IgD-negative memory B cell (primary cell): ENCODE measurements around the gene CENPF. TPM values are rescaled to one million over a fixed set of nuclear protein-coding genes. Genes with fewer than 3 reads are reported as not detected.
"Not testable (repeated sequence)": the region's sequence is repeated elsewhere in the genome, so short reads cannot be mapped to it uniquely, and the experiment has no call there.

Source experiments
- H3K27ac Mint-ChIP-seq, 3 donors: one replicate each; pipeline ENCODE4 v1.8.0; 2020 to 2022; ENCODE audit warnings: mild to moderate bottlenecking in 3 of 3, mixed read lengths in 3 of 3, moderate library complexity in 1 of 3
- H3K27me3 Mint-ChIP-seq: one replicate; pipeline ENCODE4 v1.8.0; 2021; ENCODE audit warnings: mixed read lengths
- H3K36me3 Mint-ChIP-seq: one replicate; pipeline ENCODE4 v1.8.0; 2020; ENCODE audit warnings: mild to moderate bottlenecking, mixed read lengths
- H3K4me1 Mint-ChIP-seq, 3 donors: one replicate each; pipeline ENCODE4 v1.8.0; 2020 to 2022; ENCODE audit warnings: mixed read lengths in 3 of 3, mild to moderate bottlenecking in 1 of 3
- H3K4me3 Mint-ChIP-seq, 4 donors: one replicate each; pipeline ENCODE4 v1.8.0; 2020 to 2022; ENCODE audit warnings: mild to moderate bottlenecking in 4 of 4, mixed read lengths in 4 of 4, moderate library complexity in 3 of 4
- H3K9me3 Mint-ChIP-seq, 3 donors: one replicate each; pipeline ENCODE4 v1.8.0; 2020 to 2021; ENCODE audit warnings: mixed read lengths in 3 of 3, mild to moderate bottlenecking in 1 of 3
- polyA plus RNA-seq: library from polyadenylated mRNA; unstranded; fragments of 300-500 nt; fragmentation: Illumina TruSeq; gene quantifications from one replicate; pipeline ENCODE4 v1.2.3, GENCODE V29; 2021

The CENPF gene
- polyA plus RNA-seq, 1 donor from 2014 or later, result 0.29 TPM

GRCh38 chr1:214648801-214649200 is 45.8 kb downstream of the CENPF start:
- Mint-ChIP-seq H3K9me3 (no peaks in the 10 kb centered on the region), H3K4me3 (no peak overlapping the region), H3K27me3 (no peaks in the 10 kb centered on the region), H3K27ac (no peak overlapping the region), H3K4me1 (peaks cover 0 to 2% (median 1%) of the 10 kb centered on the region in 3 donors), H3K36me3 (peaks cover 3% of the 10 kb centered on the region)

DNA sequence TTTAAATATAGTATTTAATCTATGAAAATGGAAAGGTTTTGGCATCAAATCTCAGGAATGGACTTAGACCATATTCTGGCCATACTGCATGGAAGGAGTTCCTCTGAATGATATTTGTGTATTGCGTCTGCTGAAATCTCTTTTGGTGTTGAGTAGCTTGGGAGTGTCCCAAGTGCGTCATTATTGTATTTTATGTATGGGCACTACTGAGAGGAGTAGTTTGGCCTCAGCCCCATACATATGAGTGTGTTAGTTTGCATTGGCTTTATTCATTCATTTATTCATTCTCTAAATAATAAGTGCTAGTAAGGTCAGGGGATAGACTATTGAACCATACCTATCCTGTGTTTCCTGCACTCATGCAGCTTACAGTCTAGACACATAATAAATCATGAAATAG is 46.6 kb downstream of the CENPF start:
- no peaks in the 10 kb centered on the region for H3K27me3 Mint-ChIP-seq
- H3K9me3 Mint-ChIP-seq, result no peaks in the 10 kb centered on the region
- H3K36me3 Mint-ChIP-seq, result peaks cover 3% of the 10 kb centered on the region
- H3K4me1 Mint-ChIP-seq, result peaks cover 0 to 2% (median 1%) of the 10 kb centered on the region in 3 donors
- no peak overlapping the region for H3K27ac Mint-ChIP-seq
- no peak overlapping the region for H3K4me3 Mint-ChIP-seq

DNA sequence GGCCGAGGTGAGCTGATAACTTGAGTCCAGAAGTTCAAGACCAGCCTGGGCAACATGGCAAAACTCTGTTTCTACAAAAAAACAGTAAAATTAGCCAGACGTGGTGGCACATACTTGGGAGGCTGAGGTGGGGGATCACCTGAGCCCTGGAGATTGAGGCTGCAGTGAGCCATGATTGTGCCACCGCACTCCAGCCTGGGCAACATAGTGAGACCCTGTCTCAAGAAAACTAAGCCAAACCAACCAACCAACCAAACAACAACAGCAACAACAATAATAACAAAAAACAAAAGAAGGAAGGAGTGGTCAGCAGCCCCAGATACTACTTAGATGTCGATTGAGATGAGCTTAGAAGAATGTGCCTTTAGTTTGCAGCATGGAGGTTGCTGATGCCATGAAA is 47.7 kb downstream of the CENPF start:
- Mint-ChIP-seq H3K4me3 (no peak overlapping the region), H3K27ac (no peak overlapping the region), H3K36me3 (peaks cover 3% of the 10 kb centered on the region), H3K27me3 (no peaks in the 10 kb centered on the region), H3K4me1 (peaks cover 0 to 2% (median 1%) of the 10 kb centered on the region in 3 donors), H3K9me3 (no peaks in the 10 kb centered on the region)

- Mint-ChIP-seq H3K27me3 (no peaks in the 10 kb centered on the region), H3K4me3 (no peak overlapping the region), H3K9me3 (no peaks in the 10 kb centered on the region), H3K27ac (no peak overlapping the region), H3K36me3 (no peaks in the 10 kb centered on the region), H3K4me1 (no peaks in the 10 kb centered on the region)
Measured at GRCh38 chr1:214657299-214657698, 54.3 kb downstream of the CENPF start.

GRCh38 chr1:214658175-214658574 is 55.2 kb downstream of the CENPF start:
- no peaks in the 10 kb centered on the region for H3K4me1 Mint-ChIP-seq
- no peak overlapping the region for H3K27ac Mint-ChIP-seq
- no peaks in the 10 kb centered on the region for H3K36me3 Mint-ChIP-seq
- H3K9me3 Mint-ChIP-seq, result no peaks in the 10 kb centered on the region
- no peak overlapping the region for H3K4me3 Mint-ChIP-seq
- H3K27me3 Mint-ChIP-seq, result no peaks in the 10 kb centered on the region

GRCh38 chr1:214658785-214659184 is 55.8 kb downstream of the CENPF start:
- H3K4me3 Mint-ChIP-seq, result no peak overlapping the region
- H3K27me3 Mint-ChIP-seq, result no peaks in the 10 kb centered on the region
- no peak overlapping the region for H3K27ac Mint-ChIP-seq
- H3K36me3 Mint-ChIP-seq, result no peaks in the 10 kb centered on the region
- H3K9me3 Mint-ChIP-seq, result no peaks in the 10 kb centered on the region
- no peaks in the 10 kb centered on the region for H3K4me1 Mint-ChIP-seq

- Mint-ChIP-seq H3K27ac (no peak overlapping the region), H3K4me3 (no peak overlapping the region), H3K4me1 (no peaks in the 10 kb centered on the region), H3K9me3 (no peaks in the 10 kb centered on the region), H3K27me3 (no peaks in the 10 kb centered on the region), H3K36me3 (peaks cover under 1% of the 10 kb centered on the region)
Measured at GRCh38 chr1:214660190-214660589, 57.2 kb downstream of the CENPF start.

- H3K36me3 Mint-ChIP-seq, result peaks cover 2% of the 10 kb centered on the region
- H3K4me1 Mint-ChIP-seq, result no peaks in the 10 kb centered on the region
- no peak overlapping the region for H3K4me3 Mint-ChIP-seq
- no peaks in the 10 kb centered on the region for H3K9me3 Mint-ChIP-seq
- peak overlapping the region in 1 of 3 donors; percentile 65 for H3K27ac Mint-ChIP-seq
- no peaks in the 10 kb centered on the region for H3K27me3 Mint-ChIP-seq
Measured at GRCh38 chr1:214660900-214661299, 57.9 kb downstream of the CENPF start.

DNA sequence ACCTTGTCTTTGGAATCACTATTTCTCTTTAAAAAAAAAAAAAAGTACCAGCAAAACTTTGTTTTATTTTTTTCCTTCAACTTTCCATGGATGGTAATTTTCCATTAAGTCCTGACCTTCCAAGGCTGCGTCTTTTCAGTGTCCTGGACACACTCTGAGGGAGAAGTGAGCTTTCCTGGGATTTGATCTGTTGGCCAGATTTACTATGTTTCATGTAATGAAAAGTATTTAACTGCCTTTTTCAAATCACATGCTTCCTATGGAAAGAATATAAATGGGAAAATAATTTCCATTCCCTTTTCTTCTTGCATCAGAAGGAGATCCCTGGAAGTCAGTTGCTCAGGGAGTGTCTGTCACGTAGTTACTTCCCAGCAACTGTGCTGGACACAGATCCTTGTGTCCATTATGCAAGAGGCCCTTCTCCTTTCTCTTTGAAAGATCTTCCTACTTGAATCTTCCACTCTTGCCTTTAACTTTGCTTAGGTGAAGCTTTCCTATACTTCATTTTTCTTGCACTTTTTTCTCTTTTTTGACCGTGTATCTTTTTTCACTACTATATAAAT is 59.3 kb downstream of the CENPF start:
- Mint-ChIP-seq H3K27me3 (no peaks in the 10 kb centered on the region), H3K4me1 (no peaks in the 10 kb centered on the region), H3K4me3 (no peak overlapping the region), H3K9me3 (no peaks in the 10 kb centered on the region), H3K27ac (no peak overlapping the region), H3K36me3 (peaks cover 2% of the 10 kb centered on the region)

DNA sequence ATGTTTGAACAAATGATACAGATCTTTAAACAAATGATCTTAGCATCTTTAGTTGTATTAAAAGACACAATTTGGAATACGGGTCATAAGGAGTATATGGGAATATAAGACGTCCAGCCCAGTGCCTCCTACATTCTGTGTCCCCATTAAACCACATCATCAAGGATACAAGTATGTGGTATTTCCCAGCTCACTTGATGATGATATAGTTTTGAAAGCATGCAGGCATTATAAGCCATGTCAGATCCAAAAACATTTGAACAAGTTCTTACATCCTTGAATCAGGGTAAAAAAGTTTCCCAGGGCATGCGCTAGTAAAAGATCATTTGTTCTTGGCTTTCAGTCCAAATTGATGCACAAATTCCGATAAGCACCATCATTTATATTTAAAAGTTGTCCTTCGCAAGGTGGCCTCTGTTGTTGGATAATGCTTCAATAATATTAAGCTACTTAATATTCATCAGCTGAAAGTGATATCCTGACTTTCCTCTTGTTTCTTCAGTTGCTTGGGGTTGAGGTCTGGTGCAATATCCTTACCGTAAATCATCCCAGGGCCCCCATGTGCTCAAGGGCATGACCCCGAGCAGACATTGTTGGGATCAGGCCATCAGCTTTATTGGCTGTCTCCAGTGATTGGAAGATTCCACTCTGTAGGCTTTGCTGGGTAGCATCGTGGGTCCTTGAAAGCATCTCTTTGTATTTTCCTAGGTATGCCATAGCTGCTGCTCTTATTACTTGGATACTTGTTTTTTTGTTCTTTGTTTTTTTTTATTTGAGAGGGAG is 61.8 kb downstream of the CENPF start:
- Mint-ChIP-seq H3K36me3 (peaks cover 2% of the 10 kb centered on the region), H3K4me3 (no peak overlapping the region), H3K27ac (no peak overlapping the region)

DNA sequence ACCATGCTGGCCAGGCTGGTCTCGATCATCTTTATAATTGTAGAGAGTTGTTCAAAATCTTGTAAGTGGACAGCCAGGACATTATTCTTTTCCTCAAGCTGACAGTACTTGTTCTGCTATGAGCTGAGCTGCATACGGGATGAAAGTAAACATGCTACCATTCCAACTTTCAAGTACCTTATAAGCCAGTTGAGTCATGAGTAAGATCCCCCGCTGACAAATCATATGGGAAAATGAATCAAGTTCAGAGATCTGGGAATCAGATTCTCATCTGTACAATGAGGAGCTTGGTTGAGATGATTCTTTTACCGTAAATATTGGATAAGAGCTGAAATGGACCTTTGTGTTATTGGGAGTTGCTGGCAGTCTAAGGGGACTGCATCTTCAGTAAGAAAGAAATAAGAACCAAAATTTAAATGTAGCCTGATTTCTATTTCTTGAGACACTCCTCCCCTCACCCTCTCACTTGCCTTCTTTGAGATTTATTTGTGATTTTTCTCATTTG is 62.7 kb downstream of the CENPF start:
- H3K36me3 Mint-ChIP-seq, result peaks cover 2% of the 10 kb centered on the region
- H3K4me1 Mint-ChIP-seq, result no peaks in the 10 kb centered on the region
- H3K27me3 Mint-ChIP-seq, result no peaks in the 10 kb centered on the region
- no peaks in the 10 kb centered on the region for H3K9me3 Mint-ChIP-seq
- no peak overlapping the region for H3K27ac Mint-ChIP-seq
- H3K4me3 Mint-ChIP-seq, result no peak overlapping the region

More for the DNA sequence above, 61.8 kb downstream of the CENPF start:
- Mint-ChIP-seq H3K9me3 (no peaks in the 10 kb centered on the region), H3K27me3 (no peaks in the 10 kb centered on the region), H3K4me1 (no peaks in the 10 kb centered on the region)

DNA sequence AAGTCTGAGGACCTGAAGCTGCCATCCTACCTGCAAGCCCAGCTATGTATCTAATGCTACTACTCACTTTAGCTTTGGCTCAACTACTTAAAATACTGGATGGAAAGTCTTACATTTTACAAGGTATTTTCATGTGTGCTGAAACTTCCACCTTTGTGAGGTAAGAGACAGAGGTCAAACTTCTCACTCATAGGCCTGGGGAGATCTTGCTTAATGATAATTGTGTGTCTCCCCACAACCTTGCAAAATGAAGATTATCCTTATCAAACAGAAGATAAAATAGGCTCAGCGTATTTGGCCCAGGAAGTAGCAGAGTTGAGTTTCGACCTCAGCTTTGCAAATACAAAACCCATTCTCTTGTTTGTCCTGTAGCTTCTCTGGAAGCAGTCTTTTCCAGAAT is 63.7 kb downstream of the CENPF start:
- Mint-ChIP-seq H3K36me3 (peaks cover 2% of the 10 kb centered on the region), H3K4me1 (no peaks in the 10 kb centered on the region), H3K9me3 (no peaks in the 10 kb centered on the region), H3K27ac (no peak overlapping the region), H3K4me3 (no peak overlapping the region), H3K27me3 (no peaks in the 10 kb centered on the region)

DNA sequence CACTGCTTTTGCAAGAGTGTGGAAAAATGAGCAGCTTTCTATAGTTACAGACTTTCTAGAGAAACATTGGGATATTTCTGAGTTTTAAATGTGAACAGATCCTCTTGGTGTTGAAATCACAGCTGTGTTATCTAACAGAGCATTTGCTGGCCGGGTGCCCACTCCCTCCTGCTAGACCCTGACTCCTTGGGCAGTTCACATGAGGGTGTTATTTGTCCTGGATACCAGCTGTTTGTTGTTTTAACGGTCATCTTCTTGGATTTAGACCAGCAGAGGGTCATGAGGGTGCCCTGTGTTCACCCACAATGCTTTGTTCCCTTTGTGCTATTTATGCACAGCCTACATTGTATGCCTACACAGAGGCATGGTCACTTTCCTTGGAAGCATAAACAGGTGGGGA is 67.1 kb downstream of the CENPF start:
- H3K4me3 Mint-ChIP-seq, result no peak overlapping the region
- peaks cover 0 to 6% (median 3%) of the 10 kb centered on the region in 3 donors for H3K9me3 Mint-ChIP-seq
- no peaks in the 10 kb centered on the region for H3K4me1 Mint-ChIP-seq
- H3K27ac Mint-ChIP-seq, result no peak overlapping the region
- peaks cover 4% of the 10 kb centered on the region for H3K36me3 Mint-ChIP-seq
- peaks cover 6% of the 10 kb centered on the region for H3K27me3 Mint-ChIP-seq

DNA sequence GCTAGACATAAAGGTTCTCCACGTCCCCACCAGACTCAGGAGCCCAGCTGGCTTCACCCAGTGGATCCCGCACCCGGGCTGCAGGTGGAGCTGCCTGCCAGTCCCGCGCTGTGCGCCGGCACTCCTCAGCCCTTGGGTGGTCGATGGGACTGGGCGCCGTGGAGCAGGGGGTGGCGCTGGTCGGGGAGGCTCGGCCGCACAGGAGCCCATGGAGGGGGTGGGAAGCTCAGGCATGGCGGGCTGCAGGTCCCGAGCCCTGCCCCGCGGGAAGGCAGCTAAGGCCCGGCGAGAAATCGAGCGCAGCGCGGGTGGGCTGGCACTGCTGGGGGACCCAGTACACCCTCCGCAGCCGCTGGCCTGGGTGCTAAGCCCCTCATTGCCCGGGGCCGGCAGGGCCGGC is 70.0 kb downstream of the CENPF start:
- not testable (repeated sequence) for H3K9me3 Mint-ChIP-seq, H3K27ac Mint-ChIP-seq, H3K27me3 Mint-ChIP-seq, H3K36me3 Mint-ChIP-seq, H3K4me1 Mint-ChIP-seq, H3K4me3 Mint-ChIP-seq

GRCh38 chr1:214673576-214673975 is 70.6 kb downstream of the CENPF start:
- Mint-ChIP-seq H3K36me3 (peaks cover 2% of the 10 kb centered on the region), H3K27me3 (peaks cover 6% of the 10 kb centered on the region), H3K4me3 (no peak overlapping the region), H3K27ac (no peak overlapping the region), H3K4me1 (no peaks in the 10 kb centered on the region), H3K9me3 (peaks cover 0 to 6% (median 3%) of the 10 kb centered on the region in 3 donors)

GRCh38 chr1:214675524-214675923 is 72.5 kb downstream of the CENPF start:
- not testable (repeated sequence) for H3K4me3 Mint-ChIP-seq, H3K27ac Mint-ChIP-seq, H3K27me3 Mint-ChIP-seq, H3K4me1 Mint-ChIP-seq, H3K36me3 Mint-ChIP-seq, H3K9me3 Mint-ChIP-seq
